ENCODE results near the gene CMA1.

GRCh38 chr14:24542346-24542936 is 34.4 kb upstream of the CMA1 start:
- TF ChIP-seq GATA2 (IDR thresholded peaks at IDR 0.05; ENCODE audit: low read depth, low read length) (no peak), GATA3 (IDR thresholded peaks at IDR 0.05; ENCODE audit: low read depth, low read length) (no peak)

All from SH-SY5Y (cell line).